A673 (cell line): ENCODE data around the gene MAN2B2. TPM values are rescaled to one million over a fixed set of nuclear protein-coding genes. Genes with fewer than 3 reads are reported as not detected.

ENCODE experiments used
- BruUV-seq: library from RNA; stranded (reverse); fragments of 400-500 nt; replicated peaks from 2 replicates; lab custom pipeline; 2021; lab: Mats Ljungman, UMichigan
- CTCF ChIA-PET: fragments of 300-600 bp; sonication (Branson Sonifier 250); formaldehyde crosslinking; loops from one replicate; lab custom pipeline; 2022; ENCODE audit warnings: antibody characterized with exemption; lab: Charles Lee
- POLR2A ChIA-PET: fragments of 300-600 bp; sonication (Branson Sonifier 250); formaldehyde crosslinking; loops from one replicate; lab custom pipeline; 2022; ENCODE audit warnings: antibody characterized with exemption; ENCODE audit not compliant: low non-redundant PET; lab: Charles Lee
- DNase-seq: peaks from one replicate; pipeline ENCODE4 v3.0.0-alpha.2; 2015; ENCODE audit warnings: low spot score
- H3K27ac ChIP-seq: fragments of 200-600 bp; sonication (generic); 2 replicates; pipeline ENCODE4 v1.5.1; 2016; ENCODE audit warnings: mixed run types, low read depth, mild to moderate bottlenecking, mixed read lengths, antibody characterized with exemption, low read length; ENCODE audit not compliant: poor library complexity, severe bottlenecking
- H3K27me3 ChIP-seq: fragments of 200-600 bp; sonication (generic); replicated peaks from 2 replicates; pipeline ENCODE4 v1.6.1; 2017; ENCODE audit warnings: mixed run types, low read depth, mild to moderate bottlenecking, mixed read lengths, antibody characterized with exemption, low read length; ENCODE audit not compliant: insufficient read depth, poor library complexity
- H3K36me3 ChIP-seq: fragments of 200-600 bp; sonication (generic); 2 replicates; pipeline ENCODE4 v1.6.1; 2016; ENCODE audit warnings: mixed run types, mild to moderate bottlenecking, mixed read lengths, antibody characterized with exemption, low read length; ENCODE audit not compliant: insufficient read depth, poor library complexity, severe bottlenecking
- H3K4me1 ChIP-seq: fragments of 200-600 bp; sonication (generic); 2 replicates; pipeline ENCODE4 v1.6.1; 2017; ENCODE audit warnings: mixed run types, mild to moderate bottlenecking, mixed read lengths, antibody characterized with exemption, low read length; ENCODE audit not compliant: insufficient read depth, poor library complexity, severe bottlenecking
- H3K4me3 ChIP-seq: fragments of 200-600 bp; sonication (generic); 2 replicates; pipeline ENCODE4 v1.5.1; 2016; ENCODE audit warnings: low read depth, mixed run types, mild to moderate bottlenecking, mixed read lengths, low read length; ENCODE audit not compliant: poor library complexity, severe bottlenecking
- H3K9me3 ChIP-seq: fragments of 200-600 bp; sonication (generic); 2 replicates; pipeline ENCODE4 v1.6.1; 2016; ENCODE audit warnings: mixed run types, low read depth, mild to moderate bottlenecking, mixed read lengths, antibody characterized with exemption, low read length; ENCODE audit not compliant: poor library complexity, severe bottlenecking
- CTCF ChIP-seq: fragments of 300-800, 200-600 bp; sonication (generic); conservative IDR thresholded peaks from 2 replicates; pipeline ENCODE4 v1.5.1; 2017; ENCODE audit warnings: low read depth, mild to moderate bottlenecking, antibody characterized with exemption, low read length, moderate library complexity, mixed read lengths
- EZH2 ChIP-seq: fragments of 200-600 bp; sonication (generic); IDR thresholded peaks from 2 replicates; pipeline ENCODE4 v1.6.1; 2017; ENCODE audit warnings: borderline replicate concordance, low read depth, mild to moderate bottlenecking, mixed read lengths, antibody characterized with exemption, low read length; ENCODE audit not compliant: poor library complexity, severe bottlenecking
- intact Hi-C: fragments of 100-400 bp; cut with micrococcal nuclease; formaldehyde crosslinking; loops from one replicate; pipeline ENCODE4 v1.10.0; 2022; ENCODE audit not compliant: unreplicated experiment
- total RNA-seq: library from RNA; stranded (reverse); gene quantifications from 2 replicates; pipeline ENCODE4 v1.2.3, GENCODE V29; 2021

MAN2B2 gene
- total RNA-seq, 1 experiment from 2014 or later, result 14.9 TPM

DNA sequence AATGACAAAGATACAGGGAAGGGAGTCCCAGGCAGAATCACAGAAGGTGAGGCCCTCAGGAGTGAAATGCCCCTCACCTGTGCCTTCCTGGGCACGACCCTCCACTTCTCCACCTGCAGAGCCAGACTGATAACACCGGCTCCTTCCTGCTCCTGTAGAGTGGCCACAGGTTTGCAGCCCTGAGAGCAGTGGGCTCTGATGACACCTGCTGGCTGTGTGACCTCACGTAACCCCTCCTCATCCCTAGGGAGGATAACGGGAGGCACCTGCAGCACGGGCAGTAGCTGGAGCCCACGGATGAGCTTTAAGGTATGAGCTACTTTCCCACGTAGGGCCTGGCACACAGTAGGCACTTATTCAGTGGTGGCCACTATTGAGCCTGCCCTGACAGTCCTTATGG is 25.5 kb upstream of the MAN2B2 start:
- Histone ChIP-seq H3K36me3 (no peaks in the 10 kb centered on the region), H3K9me3 (no peaks in the 10 kb centered on the region), H3K27me3 (peaks cover 62% of the 10 kb centered on the region), H3K27ac (no peak overlapping the region), H3K4me3 (no peak overlapping the region), H3K4me1 (no peaks in the 10 kb centered on the region)
- TF ChIP-seq CTCF (no peak), EZH2 (no peak)
- no TSS peak for BruUV-seq
- CTCF ChIA-PET, result no interaction called here
- POLR2A ChIA-PET, result no interaction called here
- DNase-seq, result no peak
- intact Hi-C loops, result loop anchor here (5.0 kb wide), 1 partner anchor 217 kb away; no protein-coding TSS in a partner anchor

GRCh38 chr4:6549890-6550620 is 24.9 kb upstream of the MAN2B2 start:
- ChIA-PET CTCF (no interaction called here), POLR2A (no interaction called here)
- Histone ChIP-seq H3K4me3 (no peak overlapping the region), H3K9me3 (no peaks in the 10 kb centered on the region), H3K36me3 (no peaks in the 10 kb centered on the region), H3K27me3 (peaks cover 59% of the 10 kb centered on the region), H3K27ac (no peak overlapping the region), H3K4me1 (no peaks in the 10 kb centered on the region)
- intact Hi-C loops, result loop anchor here (5.0 kb wide), 1 partner anchor 218 kb away; no protein-coding TSS in a partner anchor
- DNase-seq, result no peak
- BruUV-seq, result no TSS peak
- TF ChIP-seq EZH2 (no peak), CTCF (no peak)

DNA sequence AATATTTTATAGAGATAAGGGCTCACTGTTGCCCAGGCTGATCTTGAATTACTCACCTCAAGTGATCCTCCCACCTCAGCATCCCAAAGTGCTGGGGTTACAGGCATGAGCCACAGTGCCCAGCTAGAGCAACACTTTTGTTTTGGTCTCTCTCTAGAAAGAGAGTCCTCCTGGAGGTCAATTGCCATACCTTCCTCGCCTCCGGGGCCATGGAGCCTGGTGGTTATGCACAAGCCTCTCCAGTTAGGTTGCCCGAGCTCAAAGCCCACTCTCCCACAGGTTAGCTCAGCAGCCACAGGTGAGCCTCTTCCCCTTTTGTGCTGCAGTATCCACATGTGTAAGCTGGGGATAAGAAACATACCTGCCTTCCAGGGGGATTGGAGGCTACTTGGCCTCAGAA is 24.2 kb upstream of the MAN2B2 start:
- ChIA-PET CTCF (no interaction called here), POLR2A (no interaction called here)
- no peaks in the 10 kb centered on the region for H3K9me3 ChIP-seq
- BruUV-seq, result no TSS peak
- H3K27me3 ChIP-seq, result peaks cover 62% of the 10 kb centered on the region
- no peaks in the 10 kb centered on the region for H3K36me3 ChIP-seq
- H3K4me3 ChIP-seq, result no peak overlapping the region
- no peak for DNase-seq
- no peak overlapping the region for H3K27ac ChIP-seq
- TF ChIP-seq CTCF (no peak), EZH2 (no peak)
- H3K4me1 ChIP-seq, result no peaks in the 10 kb centered on the region
- intact Hi-C loops, result no loop called here
